ENCODE measurements around the gene TNFRSF14.
"Not testable (repeated sequence)": the region's sequence is repeated elsewhere in the genome, so short reads cannot be mapped to it uniquely, and the experiment has no call there.

Gene TNFRSF14

GRCh38 chr1:2569060-2569459 lies 12.9 kb downstream of the TNFRSF14 start:
- DNase-seq: no peak

- not testable (repeated sequence) for DNase-seq
These were observed 13.5 kb downstream of the TNFRSF14 start for GRCh38 chr1:2569703-2570102.

- no peak for DNase-seq
These were observed 14.2 kb downstream of the TNFRSF14 start for GRCh38 chr1:2570332-2570731.

- DNase-seq: no peak
These were observed 15.2 kb downstream of the TNFRSF14 start for GRCh38 chr1:2571348-2571747.

- DNase-seq: no peak
These were observed 17.2 kb downstream of the TNFRSF14 start for GRCh38 chr1:2573250-2573920.

GRCh38 chr1:2574350-2574749 lies 18.2 kb downstream of the TNFRSF14 start:
- DNase-seq: no peak

GRCh38 chr1:2575801-2576663 lies 19.9 kb downstream of the TNFRSF14 start:
- DNase-seq: no peak

GRCh38 chr1:2577565-2578075 lies 21.4 kb downstream of the TNFRSF14 start:
- DNase-seq: not testable (repeated sequence)

- no peak for DNase-seq
These were observed 22.6 kb downstream of the TNFRSF14 start for GRCh38 chr1:2578758-2579118.

- no peak for DNase-seq
These were observed 24.5 kb downstream of the TNFRSF14 start for GRCh38 chr1:2580691-2581090.

- no peak for DNase-seq
These were observed 26.2 kb downstream of the TNFRSF14 start for GRCh38 chr1:2582391-2582790.

GRCh38 chr1:2583331-2583791 lies 27.2 kb downstream of the TNFRSF14 start:
- no peak for DNase-seq

GRCh38 chr1:2583871-2584351 lies 27.7 kb downstream of the TNFRSF14 start:
- DNase-seq: no peak

- no peak for DNase-seq
These were observed 28.6 kb downstream of the TNFRSF14 start for GRCh38 chr1:2584686-2585317.

GRCh38 chr1:2585318-2586092 lies 29.3 kb downstream of the TNFRSF14 start:
- no peak for DNase-seq

- DNase-seq: peak; percentile 99
These were observed 30.2 kb downstream of the TNFRSF14 start, which contains the start of gene PRXL2B for GRCh38 chr1:2586154-2587070. PRXL2B (plus strand) TSS chr1:2586777; CDS start chr1:2586886, 109 bp downstream.

GRCh38 chr1:2587071-2587859 lies 31.1 kb downstream of the TNFRSF14 start:
- no peak for DNase-seq

- DNase-seq: no peak
These were observed 31.8 kb downstream of the TNFRSF14 start for GRCh38 chr1:2587860-2588571.

GRCh38 chr1:2588661-2589430 lies 32.7 kb downstream of the TNFRSF14 start:
- DNase-seq: no peak
